ENCODE data around the gene ITGAE. TPM values are rescaled to one million over a fixed set of nuclear protein-coding genes. Genes with fewer than 3 reads are reported as not detected.
"Not testable (repeated sequence)": the region's sequence is repeated elsewhere in the genome, so short reads cannot be mapped to it uniquely, and the experiment has no call there.

Gene ITGAE
- total RNA-seq, 1 experiment from 2014 or later = 20.9 TPM

DNA sequence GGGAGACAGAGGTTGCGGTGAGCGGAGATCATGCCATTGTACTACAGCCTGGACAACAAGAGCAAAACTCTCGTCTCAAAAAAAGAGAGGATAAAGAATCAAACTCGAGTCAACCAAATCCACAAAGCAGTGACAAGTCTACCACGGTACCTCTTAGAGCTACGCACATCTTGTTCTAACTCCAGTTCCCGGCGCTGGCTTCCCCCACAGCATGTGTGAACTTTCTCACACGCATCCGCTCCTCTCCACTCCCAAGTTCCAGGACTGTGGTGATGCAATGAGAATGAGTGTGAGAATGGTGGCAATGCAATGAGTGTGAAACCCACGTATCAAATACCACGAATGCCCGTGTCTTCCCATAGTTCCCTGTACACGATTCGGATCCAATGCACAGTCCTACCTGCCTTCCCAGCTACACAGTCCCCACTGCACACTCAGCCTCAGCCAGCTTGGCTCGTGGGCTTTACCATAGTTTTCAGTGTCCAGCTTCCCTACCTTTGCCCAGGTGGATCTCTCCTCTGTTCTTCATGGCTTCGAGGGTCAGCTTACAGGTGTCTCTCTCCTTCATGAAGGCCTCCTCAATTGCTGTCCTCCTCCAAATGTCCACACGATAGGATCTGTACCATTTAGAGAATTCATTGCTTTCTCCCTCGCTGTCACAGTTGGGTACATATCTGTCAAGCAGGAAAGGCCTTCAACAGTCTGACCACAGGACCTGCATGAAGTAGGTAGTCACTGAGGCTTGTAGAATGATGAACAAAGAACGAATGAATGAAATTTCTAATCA lies 95.9 kb downstream of the ITGAE start:
- Histone ChIP-seq H3K4me1 (ENCODE audit: control insufficient read depth, insufficient read depth, low read length) (no peaks in the 10 kb centered on the region), H3K36me3 (ENCODE audit: control insufficient read depth, insufficient read depth, low read length) (no peaks in the 10 kb centered on the region), H3K4me3 (ENCODE audit: low read depth in 2 of 2, low read length in 2 of 2) (no peak overlapping the region), H3K9me3 (ENCODE audit: control insufficient read depth, insufficient read depth, low read depth, low read length) (no peaks in the 10 kb centered on the region), H3K27me3 (ENCODE audit: control insufficient read depth, insufficient read depth, low read length) (no peaks in the 10 kb centered on the region), H3K27ac (ENCODE audit: low read length) (no peak overlapping the region)
- POLR2A ChIA-PET = no interaction called here
- no peak for DNase-seq (ENCODE audit: low read depth, low spot score)
- in situ Hi-C loops (cut with HindIII; ENCODE audit: low pct_unique_long_range_greater_than_20kb, low sequenced_read_pairs) = no loop called here
- CTCF ChIA-PET = no interaction called here
- intact Hi-C loops (cut with micrococcal nuclease; ENCODE audit: unreplicated experiment) = no loop called here
- no peak for TF ChIP-seq SIN3A (IDR thresholded peaks at IDR 0.05; ENCODE audit: borderline replicate concordance, insufficient read depth, low read depth, low read length)
- TF ChIP-seq, protein P1, sequence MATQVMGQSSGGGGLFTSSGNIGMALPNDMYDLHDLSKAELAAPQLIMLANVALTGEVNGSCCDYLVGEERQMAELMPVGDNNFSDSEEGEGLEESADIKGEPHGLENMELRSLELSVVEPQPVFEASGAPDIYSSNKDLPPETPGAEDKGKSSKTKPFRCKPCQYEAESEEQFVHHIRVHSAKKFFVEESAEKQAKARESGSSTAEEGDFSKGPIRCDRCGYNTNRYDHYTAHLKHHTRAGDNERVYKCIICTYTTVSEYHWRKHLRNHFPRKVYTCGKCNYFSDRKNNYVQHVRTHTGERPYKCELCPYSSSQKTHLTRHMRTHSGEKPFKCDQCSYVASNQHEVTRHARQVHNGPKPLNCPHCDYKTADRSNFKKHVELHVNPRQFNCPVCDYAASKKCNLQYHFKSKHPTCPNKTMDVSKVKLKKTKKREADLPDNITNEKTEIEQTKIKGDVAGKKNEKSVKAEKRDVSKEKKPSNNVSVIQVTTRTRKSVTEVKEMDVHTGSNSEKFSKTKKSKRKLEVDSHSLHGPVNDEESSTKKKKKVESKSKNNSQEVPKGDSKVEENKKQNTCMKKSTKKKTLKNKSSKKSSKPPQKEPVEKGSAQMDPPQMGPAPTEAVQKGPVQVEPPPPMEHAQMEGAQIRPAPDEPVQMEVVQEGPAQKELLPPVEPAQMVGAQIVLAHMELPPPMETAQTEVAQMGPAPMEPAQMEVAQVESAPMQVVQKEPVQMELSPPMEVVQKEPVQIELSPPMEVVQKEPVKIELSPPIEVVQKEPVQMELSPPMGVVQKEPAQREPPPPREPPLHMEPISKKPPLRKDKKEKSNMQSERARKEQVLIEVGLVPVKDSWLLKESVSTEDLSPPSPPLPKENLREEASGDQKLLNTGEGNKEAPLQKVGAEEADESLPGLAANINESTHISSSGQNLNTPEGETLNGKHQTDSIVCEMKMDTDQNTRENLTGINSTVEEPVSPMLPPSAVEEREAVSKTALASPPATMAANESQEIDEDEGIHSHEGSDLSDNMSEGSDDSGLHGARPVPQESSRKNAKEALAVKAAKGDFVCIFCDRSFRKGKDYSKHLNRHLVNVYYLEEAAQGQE (IDR thresholded peaks at IDR 0.05; ENCODE audit: insufficient read depth in 1 of 2, low read depth in 2 of 2, low read length in 1 of 2) = no peak
- no peak for TF ChIP-seq POLR2AphosphoS5 (IDR thresholded peaks at IDR 0.05; ENCODE audit: low read depth, low read length)
- TF ChIP-seq, protein P2, sequence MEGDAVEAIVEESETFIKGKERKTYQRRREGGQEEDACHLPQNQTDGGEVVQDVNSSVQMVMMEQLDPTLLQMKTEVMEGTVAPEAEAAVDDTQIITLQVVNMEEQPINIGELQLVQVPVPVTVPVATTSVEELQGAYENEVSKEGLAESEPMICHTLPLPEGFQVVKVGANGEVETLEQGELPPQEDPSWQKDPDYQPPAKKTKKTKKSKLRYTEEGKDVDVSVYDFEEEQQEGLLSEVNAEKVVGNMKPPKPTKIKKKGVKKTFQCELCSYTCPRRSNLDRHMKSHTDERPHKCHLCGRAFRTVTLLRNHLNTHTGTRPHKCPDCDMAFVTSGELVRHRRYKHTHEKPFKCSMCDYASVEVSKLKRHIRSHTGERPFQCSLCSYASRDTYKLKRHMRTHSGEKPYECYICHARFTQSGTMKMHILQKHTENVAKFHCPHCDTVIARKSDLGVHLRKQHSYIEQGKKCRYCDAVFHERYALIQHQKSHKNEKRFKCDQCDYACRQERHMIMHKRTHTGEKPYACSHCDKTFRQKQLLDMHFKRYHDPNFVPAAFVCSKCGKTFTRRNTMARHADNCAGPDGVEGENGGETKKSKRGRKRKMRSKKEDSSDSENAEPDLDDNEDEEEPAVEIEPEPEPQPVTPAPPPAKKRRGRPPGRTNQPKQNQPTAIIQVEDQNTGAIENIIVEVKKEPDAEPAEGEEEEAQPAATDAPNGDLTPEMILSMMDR (IDR thresholded peaks at IDR 0.05) = no peak
- TF ChIP-seq TCF7L2 (IDR thresholded peaks at IDR 0.05; ENCODE audit: low read depth, low read length) = no peak
- ATAC-seq = no peak
- no TSS peak for BruUV-seq (replicated peaks)

DNA sequence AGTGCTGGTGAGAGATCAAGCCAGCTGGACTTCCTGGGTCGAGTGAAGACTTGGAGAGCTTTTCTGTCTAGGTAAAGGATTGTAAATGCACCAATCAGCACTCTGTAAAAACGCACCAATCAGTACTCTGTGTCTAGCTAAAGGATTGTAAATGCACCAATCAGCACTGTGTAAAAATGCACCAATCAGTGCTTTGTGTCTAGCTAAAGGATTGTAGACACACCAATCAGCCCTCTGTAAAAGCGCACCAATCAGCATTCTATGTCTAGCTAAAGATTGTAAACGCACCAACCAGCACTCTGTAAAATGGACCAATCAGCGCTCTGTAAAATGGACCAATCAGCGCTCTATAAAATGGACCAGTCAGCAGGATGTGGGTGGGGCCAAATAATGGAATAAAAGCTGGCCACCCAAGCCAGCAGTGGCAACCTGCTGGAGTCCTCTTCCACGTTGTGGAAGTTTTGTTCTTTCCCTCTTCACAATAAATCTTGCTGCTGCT lies 98.9 kb downstream of the ITGAE start:
- BruUV-seq (replicated peaks); H3K27me3 ChIP-seq (ENCODE audit: control insufficient read depth, insufficient read depth, low read length); CTCF ChIA-PET; H3K4me3 ChIP-seq (ENCODE audit: low read depth in 2 of 2, low read length in 2 of 2); H3K4me1 ChIP-seq (ENCODE audit: control insufficient read depth, insufficient read depth, low read length); DNase-seq (ENCODE audit: low read depth, low spot score); POLR2A ChIA-PET; ATAC-seq; intact Hi-C loops (cut with micrococcal nuclease; ENCODE audit: unreplicated experiment); H3K36me3 ChIP-seq (ENCODE audit: control insufficient read depth, insufficient read depth, low read length); in situ Hi-C loops (cut with HindIII; ENCODE audit: low pct_unique_long_range_greater_than_20kb, low sequenced_read_pairs); H3K27ac ChIP-seq (ENCODE audit: low read length); H3K9me3 ChIP-seq (ENCODE audit: control insufficient read depth, insufficient read depth, low read depth, low read length): not testable (repeated sequence)

DNA sequence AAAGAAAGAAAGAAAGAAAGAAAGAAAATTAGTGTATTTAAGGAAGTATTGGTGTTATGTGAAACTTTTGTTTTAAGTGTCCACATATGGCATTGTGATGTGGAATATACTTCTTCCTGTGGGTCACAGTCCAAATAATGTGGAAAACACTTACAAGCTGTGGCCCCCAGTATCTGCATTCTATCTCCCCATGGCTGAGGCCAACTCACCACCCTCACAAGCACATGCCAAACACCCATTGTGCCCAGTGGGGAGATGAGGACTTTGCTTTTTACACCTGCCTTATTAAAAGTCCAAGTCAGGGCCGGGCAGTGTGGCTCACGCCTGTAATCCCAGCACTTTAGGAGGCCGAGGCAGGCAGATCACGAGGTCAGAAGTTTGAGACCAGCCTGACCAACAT lies 101.0 kb downstream of the ITGAE start:
- in situ Hi-C loops (cut with HindIII; ENCODE audit: low pct_unique_long_range_greater_than_20kb, low sequenced_read_pairs) (no loop called here), intact Hi-C loops (cut with micrococcal nuclease; ENCODE audit: unreplicated experiment) (no loop called here)
- no peaks in the 10 kb centered on the region; the same call in 1 of the 2 replicates for H3K4me1 ChIP-seq (ENCODE audit: control insufficient read depth, insufficient read depth, low read length)
- BruUV-seq (replicated peaks) = no TSS peak
- H3K36me3 ChIP-seq (ENCODE audit: control insufficient read depth, insufficient read depth, low read length) = no peaks in the 10 kb centered on the region
- H3K9me3 ChIP-seq (ENCODE audit: control insufficient read depth, insufficient read depth, low read depth, low read length) = no peaks in the 10 kb centered on the region
- ChIA-PET POLR2A (no interaction called here), CTCF (no interaction called here)
- TF ChIP-seq, protein P1 (IDR thresholded peaks at IDR 0.05; ENCODE audit: insufficient read depth in 1 of 2, low read depth in 2 of 2, low read length in 1 of 2) = no peak
- TF ChIP-seq, protein P2 (IDR thresholded peaks at IDR 0.05) = no peak
- TF ChIP-seq TCF7L2 (IDR thresholded peaks at IDR 0.05; ENCODE audit: low read depth, low read length) (no peak), SIN3A (IDR thresholded peaks at IDR 0.05; ENCODE audit: borderline replicate concordance, insufficient read depth, low read depth, low read length) (no peak), POLR2AphosphoS5 (IDR thresholded peaks at IDR 0.05; ENCODE audit: low read depth, low read length) (no peak)
- ATAC-seq (no peak), DNase-seq (ENCODE audit: low read depth, low spot score) (no peak)
- no peaks in the 10 kb centered on the region for H3K27me3 ChIP-seq (ENCODE audit: control insufficient read depth, insufficient read depth, low read length)
- H3K4me3 ChIP-seq (ENCODE audit: low read depth in 2 of 2, low read length in 2 of 2) = no peak overlapping the region
- H3K27ac ChIP-seq (ENCODE audit: low read length) = no peak overlapping the region

Data from Panc1 (cell line).